GM21619 (cell line): Measurements from ENCODE around the gene ASPG.

ENCODE experiments used
- ATAC-seq: cut with Tn5 transposase; IDR thresholded peaks from one replicate; pipeline ENCODE4 v1.9.1; 2021; ENCODE audit not compliant: unreplicated experiment

Gene ASPG

DNA sequence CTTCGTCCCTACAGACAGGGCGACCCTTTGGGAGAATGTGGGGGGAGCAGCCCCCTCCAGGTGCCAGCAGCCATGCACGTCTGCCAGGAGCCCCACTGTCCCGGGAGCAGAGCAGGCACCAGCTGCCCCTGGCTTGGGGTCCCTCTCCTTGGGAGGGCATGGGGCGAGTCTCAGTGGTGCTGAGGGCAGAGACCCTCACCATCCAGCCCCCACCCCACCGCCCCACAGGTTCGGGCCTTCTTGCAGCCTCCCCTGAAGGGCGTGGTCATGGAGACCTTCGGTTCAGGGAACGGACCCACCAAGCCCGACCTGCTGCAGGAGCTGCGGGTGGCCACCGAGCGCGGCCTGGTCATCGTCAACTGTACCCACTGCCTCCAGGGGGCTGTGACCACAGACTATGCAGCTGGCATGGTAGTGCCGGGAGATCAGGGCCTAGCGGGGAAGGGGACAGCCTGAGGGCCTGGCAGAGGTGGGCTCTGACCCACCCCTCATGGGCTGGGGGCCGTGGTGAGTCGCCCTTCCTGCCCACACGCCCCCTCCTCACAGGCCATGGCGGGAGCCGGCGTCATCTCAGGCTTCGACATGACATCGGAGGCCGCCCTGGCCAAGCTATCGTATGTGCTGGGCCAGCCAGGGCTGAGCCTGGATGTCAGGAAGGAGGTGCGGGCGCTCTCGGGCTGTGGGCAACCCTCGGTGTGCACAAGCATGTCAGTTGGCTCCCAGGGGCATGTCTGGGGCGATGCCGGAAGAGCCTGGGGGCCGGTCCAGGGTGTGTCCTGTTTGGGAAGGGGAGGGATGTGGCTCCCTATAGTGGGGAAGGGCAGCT, 18.8 kb downstream of the ASPG start:
- ATAC-seq, result no peak

DNA sequence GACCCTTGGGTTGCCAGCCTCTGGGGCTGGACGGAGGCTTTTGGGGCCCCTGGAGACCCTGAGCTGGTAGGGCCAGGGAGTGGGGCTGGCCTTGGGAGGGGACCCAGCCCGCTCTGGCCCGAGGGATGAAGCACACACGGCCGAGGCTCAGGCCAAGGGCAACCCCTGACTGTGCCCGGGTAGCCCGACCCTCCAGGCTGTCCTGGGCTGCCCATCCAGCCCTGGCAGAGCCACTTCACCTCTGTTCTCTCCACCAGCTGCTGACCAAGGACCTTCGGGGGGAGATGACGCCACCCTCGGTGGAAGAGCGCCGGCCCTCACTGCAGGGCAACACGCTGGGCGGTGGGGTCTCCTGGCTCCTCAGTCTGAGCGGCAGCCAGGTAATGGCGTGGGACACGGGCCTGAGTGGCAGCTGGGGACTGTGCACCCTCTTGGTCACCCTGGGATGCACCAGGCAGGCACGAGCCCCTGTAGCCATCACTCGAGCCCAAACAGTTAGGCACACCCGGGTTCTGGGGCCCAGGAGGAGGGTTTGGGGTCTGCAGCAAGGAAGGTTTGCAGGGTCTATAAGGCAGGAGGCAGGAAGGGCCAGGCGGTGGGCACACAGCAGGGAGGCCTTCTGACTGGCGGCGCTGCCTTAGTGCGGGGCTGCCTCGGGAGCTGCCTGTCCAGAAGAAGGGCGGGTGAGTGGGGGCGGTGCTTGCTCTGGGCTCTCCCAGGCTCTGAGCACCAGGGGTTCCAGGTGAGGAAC, 19.7 kb downstream of the ASPG start:
- no peak for ATAC-seq

DNA sequence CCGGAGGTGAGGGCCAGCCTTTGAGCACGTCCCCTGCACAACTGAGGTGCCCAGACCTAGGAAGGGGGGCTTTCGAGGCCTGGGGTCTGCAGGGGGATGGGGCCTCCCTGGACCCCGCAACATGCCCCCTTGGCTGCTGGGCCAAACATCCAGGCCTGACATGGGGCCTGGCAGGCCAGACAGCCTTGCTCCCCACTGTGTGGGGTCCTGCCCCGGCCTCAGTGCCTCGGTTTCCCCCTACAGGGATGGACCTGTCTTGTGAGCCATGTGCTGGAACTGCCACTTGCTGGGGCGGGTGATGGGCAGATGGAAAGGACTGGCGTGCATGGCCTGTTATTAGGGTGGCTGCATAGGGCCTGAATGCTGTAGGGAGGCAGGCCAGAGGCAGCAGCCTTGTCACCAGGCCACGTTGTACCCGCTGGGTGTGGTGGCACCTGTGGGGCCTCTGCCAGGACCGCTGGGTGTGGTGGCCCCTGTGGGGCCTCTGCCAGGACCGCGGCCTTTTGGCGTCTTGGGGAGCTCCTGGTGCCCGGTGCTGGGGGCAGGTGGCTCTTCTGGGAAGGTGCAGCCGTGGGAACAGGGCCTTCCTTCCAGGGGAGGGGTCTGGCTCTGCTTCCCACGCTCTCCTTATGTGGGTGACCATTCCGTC, 20.4 kb downstream of the ASPG start:
- ATAC-seq, result no peak

DNA sequence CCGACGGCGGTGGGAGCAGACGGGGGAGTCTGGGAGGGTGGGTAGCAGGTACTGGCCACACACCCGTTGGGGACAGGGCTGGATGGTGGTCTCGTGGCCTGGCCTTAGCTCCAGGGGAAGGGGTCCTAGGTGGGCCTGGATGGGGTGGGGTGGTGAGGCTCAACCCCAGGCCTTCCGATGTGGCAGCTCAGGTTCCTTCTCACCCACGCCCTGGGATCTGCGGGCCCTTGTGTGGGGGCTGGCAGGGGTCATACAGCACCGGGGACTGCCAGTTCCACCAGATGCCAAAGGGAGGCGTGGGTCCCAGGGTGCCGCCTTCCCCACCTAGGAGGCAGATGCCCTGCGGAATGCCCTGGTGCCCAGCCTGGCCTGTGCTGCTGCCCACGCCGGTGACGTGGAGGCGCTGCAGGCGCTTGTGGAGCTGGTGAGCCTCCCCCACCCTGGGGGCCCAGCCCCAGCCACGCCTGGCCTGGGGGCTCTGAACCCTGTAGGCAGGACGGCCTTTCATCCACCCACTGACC, 21.0 kb downstream of the ASPG start:
- no peak for ATAC-seq

DNA sequence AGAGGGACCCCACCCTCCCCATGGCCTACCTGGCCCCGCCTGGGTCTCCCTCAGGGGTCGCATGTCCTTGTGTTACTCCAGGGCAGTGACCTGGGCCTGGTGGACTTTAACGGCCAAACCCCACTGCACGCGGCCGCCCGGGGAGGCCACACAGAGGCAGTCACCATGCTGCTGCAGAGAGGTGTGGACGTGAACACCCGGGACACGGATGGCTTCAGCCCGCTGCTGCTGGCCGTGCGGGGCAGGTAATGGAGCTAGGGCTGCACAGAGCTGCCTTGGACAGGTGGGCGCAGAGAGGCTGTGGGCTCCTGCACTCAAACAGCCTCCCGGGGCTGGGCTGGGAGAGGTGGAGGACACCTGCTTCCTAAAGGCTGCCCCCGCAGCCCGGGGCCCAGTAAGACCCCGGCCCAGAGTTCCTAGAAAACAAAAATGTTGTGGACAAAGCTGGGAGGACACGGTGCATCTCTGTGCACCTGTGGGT, 21.6 kb downstream of the ASPG start:
- no peak for ATAC-seq

DNA sequence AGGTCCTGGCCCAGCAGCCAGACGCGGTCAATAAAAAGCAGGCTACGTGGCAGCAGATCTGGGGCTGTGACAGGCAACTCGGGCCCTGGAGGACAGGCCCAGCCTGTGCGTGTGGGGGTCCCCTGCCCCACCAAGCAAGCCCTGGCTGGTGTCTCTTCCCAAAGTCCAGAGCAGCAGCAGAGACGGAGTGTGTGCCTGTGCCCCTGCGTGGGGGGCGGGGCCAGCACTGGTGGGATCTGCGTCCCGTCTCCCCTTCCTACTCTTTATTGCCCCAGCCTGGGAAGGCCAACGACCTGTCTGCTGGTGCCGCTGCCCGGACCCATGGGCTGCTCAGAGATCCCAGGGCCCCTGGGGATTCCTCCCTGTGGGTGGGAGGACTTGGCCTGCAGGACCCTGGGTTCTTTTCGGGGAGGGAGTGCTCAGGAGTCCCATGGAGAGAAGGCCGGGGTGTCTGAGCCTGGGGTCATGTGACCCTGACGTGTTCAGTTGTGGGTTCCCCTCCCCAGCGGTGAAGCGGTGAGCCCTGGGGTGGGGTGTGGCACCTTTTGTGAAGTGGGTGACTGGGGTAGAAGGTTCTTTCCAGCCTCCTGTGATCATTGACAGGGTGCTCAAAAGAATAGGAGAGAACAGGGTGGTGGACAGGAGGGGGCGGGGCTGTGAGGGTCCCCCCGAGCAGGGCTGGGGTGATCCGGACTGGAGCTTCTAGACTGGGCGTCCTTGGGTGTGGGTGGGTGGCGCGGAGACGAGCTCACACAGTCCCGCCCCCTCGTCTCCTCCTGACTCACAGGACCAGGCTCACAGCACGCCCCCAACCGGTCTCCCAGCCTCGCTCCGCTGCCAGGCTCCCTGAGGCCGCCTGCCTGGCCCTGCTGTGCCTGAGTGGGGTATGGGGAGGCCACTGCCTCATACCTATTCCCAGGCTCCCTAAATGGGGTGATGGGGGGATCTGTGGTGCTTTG, 22.4 kb downstream of the ASPG start:
- no peak for ATAC-seq

DNA sequence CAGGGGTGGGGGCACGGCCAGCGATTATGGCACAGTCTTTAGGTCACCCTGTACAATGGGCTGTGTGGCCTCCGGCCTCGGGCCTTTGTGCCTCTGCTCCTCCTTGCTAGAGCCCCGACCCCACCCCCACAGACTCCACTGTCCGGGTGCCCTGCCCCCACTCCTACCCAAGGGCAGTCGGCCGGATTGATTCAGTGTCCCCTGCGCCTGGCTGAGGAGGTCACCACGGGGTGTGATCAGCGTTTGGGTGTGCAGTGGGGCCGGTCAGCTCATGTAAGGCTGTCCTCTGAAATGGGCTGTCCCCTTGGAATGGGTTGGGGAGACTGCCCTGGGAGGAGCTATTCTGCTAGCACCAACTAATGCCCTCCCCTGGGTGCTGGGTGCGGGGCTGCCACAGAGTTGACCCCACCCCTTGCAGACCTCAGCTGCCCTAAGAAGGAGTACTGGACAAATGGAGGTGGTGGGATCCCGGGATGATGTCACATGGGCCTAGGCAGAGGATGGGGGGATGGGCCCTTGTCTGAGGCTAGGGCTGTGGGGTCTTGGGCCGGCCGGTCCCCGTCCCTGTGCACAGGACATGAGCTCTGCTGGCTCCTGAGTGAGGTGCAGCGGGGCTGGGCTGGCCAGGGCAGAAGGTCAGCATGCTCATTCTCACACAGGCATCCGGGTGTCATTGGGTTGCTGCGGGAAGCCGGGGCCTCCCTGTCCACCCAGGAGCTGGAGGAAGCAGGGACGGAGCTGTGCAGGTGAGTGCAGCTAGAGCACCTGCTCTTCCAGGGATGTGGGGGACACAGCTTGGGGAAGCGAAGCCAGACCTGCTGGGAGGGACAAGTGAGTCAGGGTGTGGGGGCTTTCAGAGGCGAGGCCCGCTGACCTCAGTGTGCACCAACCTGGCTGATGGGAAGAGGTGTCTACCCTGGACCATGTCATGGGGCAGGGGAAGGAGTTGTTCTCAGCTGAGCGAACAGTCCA, 23.4 kb downstream of the ASPG start:
- ATAC-seq, result no peak

DNA sequence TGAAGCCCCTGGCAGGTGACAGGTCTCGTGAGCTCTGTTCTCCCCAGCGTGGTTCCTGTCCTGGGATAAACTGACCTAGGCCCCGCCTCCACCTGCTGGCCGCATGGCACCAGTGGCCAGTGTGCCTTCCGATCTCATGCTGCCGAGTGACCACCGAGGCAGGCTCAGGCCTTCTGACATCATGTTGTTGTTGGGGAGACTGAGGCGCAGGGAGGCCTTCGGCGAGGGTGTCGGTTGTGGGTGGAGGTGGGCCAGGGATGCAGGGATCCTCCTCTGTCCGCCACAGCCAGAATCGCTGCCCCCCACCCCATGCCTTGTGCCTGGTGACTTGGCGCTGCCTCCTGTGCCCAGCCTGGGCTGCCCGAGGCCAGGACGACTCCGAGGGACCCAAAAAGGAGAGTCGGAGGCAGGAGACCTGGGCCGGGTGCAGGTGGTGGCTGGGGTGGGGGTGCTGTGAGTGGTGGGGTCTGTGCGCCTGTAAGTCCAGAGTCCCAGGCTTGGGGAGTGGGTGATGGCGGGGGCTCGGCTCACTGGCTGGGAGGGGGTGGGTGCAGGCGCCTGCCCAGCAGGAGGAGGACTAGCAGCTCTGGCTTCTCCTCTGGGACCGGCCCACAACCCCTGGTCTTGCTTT, 24.3 kb downstream of the ASPG start:
- ATAC-seq, result no peak

DNA sequence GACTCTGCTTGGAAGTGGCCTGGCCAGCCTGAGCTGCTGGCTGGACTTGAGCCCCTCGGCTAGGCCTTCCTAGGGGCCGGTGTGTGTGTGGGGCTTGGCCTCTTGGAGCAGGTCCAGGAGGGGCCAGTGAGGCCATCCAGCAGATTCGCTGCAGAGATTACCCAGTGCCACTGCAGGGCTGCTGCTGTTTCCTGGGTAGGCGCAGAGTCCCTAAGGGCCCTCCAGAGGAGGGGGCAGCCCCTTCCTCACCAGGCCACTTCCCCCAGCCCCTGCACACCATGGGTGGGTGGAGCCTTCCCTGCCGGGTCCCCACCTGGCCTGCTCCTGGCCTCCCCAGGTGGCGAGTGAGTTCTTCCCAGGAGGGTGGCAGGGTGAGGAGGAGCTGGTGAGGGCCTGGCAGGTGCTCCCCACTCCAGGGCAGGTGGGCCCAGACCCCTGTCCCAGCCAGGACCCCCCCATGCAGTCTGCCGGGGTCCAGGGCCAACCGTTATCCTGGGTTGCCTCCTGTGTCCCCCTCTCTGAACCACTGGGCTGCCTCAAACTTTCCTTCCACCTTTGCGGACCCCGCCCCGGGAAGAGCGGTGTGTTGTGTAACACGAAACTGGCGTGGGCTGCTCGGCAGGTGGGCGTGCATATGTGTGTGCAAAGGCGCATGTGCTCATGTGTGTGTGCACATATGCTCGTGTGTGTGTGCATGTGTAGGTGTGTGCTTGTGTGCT, 25.1 kb downstream of the ASPG start:
- no peak for ATAC-seq

DNA sequence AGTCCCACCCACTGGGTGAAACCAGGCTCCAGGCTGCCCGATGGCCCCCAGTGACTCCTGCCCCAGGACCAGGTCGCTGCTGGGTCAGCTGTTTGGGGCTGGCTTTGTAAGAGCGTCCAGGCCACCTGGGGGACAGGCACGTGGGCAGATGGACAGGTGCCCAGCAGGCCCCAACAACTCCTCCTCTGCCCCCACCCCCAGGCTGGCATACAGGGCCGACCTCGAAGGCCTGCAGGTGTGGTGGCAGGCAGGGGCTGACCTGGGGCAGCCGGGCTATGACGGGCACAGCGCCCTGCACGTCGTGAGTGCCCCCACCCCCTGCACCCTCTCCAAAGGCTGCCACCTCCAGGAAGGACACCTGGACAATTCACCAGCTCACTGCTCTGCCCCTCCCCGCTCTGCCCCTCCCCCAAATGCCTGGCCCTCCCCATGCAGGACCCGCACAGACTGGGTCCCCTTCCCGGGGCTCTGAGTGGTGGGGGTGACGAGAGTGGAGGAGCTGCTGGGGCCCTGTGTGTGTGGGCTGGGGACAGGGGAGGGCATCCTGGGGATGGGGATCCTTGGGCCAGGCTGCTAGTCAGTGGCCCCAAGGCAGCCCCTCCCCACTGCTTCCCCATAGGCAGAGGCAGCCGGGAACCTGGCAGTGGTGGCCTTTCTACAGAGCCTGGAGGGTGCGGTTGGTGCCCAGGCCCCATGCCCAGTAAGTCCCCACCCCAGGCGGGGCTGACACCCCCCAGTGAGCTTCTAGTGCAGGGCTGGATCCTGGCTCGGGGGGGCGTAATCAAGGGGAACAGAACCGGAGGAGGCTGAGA, 26.0 kb downstream of the ASPG start:
- no peak for ATAC-seq

DNA sequence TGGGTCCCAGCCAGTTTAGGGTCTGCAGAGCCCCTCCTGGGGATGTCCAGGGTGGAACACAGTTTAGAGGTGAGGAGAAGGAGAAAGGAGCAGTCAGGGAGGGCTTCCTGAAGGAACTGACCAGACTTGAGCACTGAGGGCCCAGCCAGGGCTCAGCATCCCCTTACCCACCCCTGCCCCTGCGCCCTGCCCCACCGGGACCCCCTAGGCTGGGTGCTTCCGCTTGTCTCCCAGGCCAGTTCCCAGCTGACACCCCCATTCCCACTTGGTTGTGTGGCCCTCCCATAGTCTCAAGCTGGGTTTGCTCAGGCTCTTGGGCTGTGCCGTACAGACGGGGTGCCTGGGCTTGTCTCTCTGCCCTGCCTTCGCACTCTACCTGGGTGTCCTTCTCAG, 26.6 kb downstream of the ASPG start:
- ATAC-seq, result no peak

DNA sequence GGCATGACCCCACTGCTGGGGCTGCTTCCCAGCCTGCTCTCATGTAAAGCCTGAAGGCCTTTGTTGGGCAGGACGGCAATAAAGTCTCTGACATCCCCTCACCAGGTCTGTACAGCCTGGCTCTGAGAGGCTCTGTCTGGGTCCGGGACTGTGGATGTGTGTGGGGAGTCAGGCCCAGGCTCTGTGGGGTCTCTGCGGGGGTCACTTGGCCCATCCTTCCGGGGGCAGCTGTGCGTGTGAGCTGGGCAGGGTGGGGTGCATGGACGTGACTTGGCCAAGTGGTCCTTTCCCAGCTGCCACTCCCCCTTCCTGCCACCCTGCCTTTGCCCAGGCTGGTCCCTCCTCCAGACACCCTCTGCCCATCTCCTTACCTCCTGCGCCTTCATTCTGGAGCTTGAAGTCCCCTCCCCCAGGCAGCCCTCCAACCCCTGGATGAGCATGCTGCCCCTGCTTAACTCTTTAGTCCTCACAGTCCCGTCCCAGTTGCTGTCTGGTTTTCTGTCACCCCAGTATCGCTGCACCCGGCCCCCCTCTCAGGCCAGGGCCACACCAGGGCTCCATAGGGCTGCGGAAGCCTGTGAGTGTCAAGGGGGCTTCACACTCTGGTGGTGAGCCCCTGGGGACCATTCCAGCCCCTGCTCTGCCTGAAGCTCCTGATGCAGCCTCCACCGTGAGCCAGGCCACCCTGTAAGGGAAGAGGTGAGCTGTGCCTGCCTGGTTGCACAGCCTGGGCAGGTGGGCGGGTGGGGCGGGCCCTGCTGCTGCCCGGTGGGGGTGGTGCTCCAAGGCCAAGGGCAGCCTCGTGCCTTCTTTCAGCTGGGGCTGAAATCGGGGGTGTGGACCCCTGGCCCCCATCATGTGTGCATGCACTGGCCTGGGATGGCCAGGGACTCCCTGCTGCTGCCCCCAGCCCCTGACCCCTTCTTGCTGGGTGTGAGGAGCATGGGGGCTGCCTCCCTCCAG, 27.4 kb downstream of the ASPG start:
- no peak for ATAC-seq

DNA sequence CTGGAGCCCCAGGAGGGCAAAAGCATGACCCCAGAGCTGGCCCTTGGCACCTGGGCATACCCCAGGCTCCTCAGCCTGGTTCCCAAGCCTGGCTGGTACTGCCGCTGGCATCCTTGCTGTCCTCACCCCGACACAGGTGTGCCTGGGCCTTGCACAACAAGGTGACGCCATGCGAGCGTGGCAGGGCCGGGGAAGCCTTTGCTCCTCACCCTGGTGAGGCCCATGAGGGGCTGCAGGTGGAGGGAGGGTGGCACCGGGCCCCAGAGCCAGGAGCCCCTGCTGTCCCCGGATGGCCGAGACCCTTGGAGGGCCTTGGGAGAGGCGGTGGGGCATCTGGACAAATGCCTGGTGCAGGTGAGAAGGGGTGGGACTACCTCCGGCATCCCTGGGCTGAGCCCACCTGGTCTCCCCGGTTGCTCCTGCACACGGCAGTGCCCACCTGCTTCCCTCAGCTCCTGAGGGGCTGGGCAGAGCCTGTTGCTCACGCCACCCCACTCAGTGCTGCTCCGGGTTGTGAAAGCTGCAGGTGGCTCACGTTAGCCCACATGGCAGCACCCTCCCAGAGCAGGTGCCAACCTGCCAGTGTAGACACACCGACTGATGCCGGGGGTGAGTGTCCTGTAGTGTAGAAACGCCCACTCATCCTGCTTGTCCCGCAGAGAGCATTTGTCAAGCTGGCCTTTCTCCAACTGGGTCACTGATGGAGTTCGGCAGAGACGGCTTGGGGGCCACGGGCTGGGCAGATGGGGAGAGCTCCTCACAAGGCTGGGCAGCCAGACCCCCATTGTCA, 28.3 kb downstream of the ASPG start:
- ATAC-seq, result no peak

DNA sequence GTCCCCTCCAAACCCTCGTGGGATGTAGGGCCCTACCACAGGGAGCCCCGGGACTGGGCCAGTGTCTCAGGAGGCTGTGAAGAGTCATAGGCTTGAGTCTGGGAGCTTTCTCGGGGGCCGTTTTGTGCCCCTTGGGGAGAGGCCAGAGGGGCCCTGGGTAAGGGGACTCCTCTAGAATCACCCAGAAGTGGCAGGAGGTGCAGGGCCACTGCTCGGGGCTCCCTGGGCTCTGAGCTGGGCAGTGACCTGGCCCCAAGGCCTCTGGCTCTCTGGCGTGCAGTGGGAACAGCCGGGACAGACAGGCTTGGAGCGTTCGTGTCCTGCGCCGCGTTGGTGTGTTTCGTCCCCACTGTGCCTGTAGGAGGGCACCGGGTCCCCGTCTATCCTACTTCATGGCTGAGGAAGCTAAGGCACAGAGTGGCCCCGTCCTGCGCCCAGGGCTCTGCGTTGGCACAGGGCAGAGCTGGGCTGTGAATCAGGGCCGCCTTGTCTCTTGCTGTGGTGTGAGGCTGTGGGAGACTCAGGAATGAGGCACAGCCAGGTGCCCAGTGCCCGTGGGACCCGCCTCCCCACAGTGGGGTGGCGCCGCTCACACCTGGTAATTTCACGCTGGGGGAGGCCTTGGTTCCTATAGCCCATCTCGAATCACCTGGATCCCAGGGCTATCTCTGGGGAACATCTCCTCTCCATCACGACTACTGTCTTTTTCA, 29.1 kb downstream of the ASPG start:
- no peak for ATAC-seq

DNA sequence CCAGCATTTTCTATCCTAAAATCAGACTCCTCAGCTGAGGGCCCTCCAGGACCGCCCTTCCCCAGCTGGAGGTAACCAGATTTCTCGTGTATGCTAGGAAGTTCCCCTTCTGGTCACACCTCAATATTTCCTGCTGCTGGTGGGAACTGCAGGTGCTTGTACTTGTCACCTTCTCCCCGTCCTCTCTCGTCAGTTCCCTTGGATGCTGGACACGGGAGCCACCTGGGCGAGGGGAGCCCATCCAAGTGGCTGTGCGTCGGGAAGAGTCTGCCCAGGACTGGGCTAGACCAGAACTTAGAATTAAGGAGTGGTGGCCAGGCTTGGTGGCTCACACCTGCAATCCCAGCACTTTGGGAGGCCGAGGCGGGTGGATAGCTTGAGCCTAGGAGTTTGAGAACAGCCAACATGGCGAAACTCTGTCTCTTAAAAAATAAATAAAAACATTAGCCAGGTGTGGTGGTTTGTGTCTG, 29.7 kb downstream of the ASPG start:
- no peak for ATAC-seq
